ENCODE measurements around the gene FXYD1. TPM values are rescaled to one million over a fixed set of nuclear protein-coding genes. Genes with fewer than 3 reads are reported as not detected.

FXYD1 gene
- total and polyA plus RNA-seq, 2 experiments from 2014 or later, result 0.43 to 1.2 TPM

GRCh38 chr19:35116072-35116801 lies 22.4 kb upstream of the FXYD1 start:
- no peaks in the 10 kb centered on the region for H3K79me2 ChIP-seq (ENCODE audit: insufficient read depth)
- no peak overlapping the region for H3K4me2 ChIP-seq (ENCODE audit: unreplicated experiment)
- 71 to 76% methylated on average over 13 of the region's 13 CpGs for WGBS, 2 experiments (ENCODE audit: low coverage in 1 of 2, low lambda C conversion rate in 2 of 2, missing lambda C conversion rate in 2 of 2)
- H2AFZ ChIP-seq, result no peak overlapping the region
- TF ChIP-seq EZH2 (IDR thresholded peaks at IDR 0.05; ENCODE audit: insufficient read depth, poor library complexity, severe bottlenecking), result no peak
- no peak for TF ChIP-seq EZH2phosphoT487 (IDR thresholded peaks at IDR 0.05; ENCODE audit: insufficient read depth, low read depth)
- no peaks in the 10 kb centered on the region for H3F3A ChIP-seq (ENCODE audit: insufficient read depth)
- no peak overlapping the region for H3K4me3 ChIP-seq
- no peaks in the 10 kb centered on the region for H4K20me1 ChIP-seq (ENCODE audit: insufficient read depth)
- no peaks in the 10 kb centered on the region for H3K9me3 ChIP-seq (ENCODE audit: low read depth)
- H3K9me2 ChIP-seq (ENCODE audit: insufficient read depth), result no peaks in the 10 kb centered on the region
- in situ Hi-C loops (cut with MboI), result no loop called here
- no peaks in the 10 kb centered on the region for H3K36me3 ChIP-seq (ENCODE audit: low read depth)
- H3K9ac ChIP-seq, result no peak overlapping the region
- no peaks in the 10 kb centered on the region for H3K27me3 ChIP-seq (replicated peaks; ENCODE audit: insufficient read depth)
- peaks cover 9% of the 10 kb centered on the region; the same call in 1 of the 2 replicates for H3K4me1 ChIP-seq (ENCODE audit: insufficient read depth)
- DNase-seq, result no peak
- no peak overlapping the region for H3K27ac ChIP-seq

- H3K27me3 ChIP-seq (replicated peaks; ENCODE audit: insufficient read depth), result no peaks in the 10 kb centered on the region
- H3K4me1 ChIP-seq (ENCODE audit: insufficient read depth), result peaks cover 9% of the 10 kb centered on the region; the same call in 1 of the 2 replicates
- no peak overlapping the region for H2AFZ ChIP-seq
- H3K9ac ChIP-seq, result no peak overlapping the region
- no peaks in the 10 kb centered on the region for H3K79me2 ChIP-seq (ENCODE audit: insufficient read depth)
- no peak overlapping the region for H3K4me2 ChIP-seq (ENCODE audit: unreplicated experiment)
- TF ChIP-seq EZH2 (IDR thresholded peaks at IDR 0.05; ENCODE audit: insufficient read depth, poor library complexity, severe bottlenecking) (no peak), EZH2phosphoT487 (IDR thresholded peaks at IDR 0.05; ENCODE audit: insufficient read depth, low read depth) (no peak)
- H3K27ac ChIP-seq, result no peak overlapping the region
- no peaks in the 10 kb centered on the region for H3K9me2 ChIP-seq (ENCODE audit: insufficient read depth)
- H3K36me3 ChIP-seq (ENCODE audit: low read depth), result no peaks in the 10 kb centered on the region
- no peaks in the 10 kb centered on the region for H3K9me3 ChIP-seq (ENCODE audit: low read depth)
- in situ Hi-C loops (cut with MboI), result no loop called here
- 59 to 66% methylated on average over 8 of the region's 8 CpGs for WGBS, 2 experiments (ENCODE audit: low coverage in 1 of 2, low lambda C conversion rate in 2 of 2, missing lambda C conversion rate in 2 of 2)
- H3F3A ChIP-seq (ENCODE audit: insufficient read depth), result no peaks in the 10 kb centered on the region
- H4K20me1 ChIP-seq (ENCODE audit: insufficient read depth), result no peaks in the 10 kb centered on the region
- H3K4me3 ChIP-seq, result no peak overlapping the region
- DNase-seq, result no peak
Measured at GRCh38 chr19:35117116-35117515, 21.5 kb upstream of the FXYD1 start.

DNA sequence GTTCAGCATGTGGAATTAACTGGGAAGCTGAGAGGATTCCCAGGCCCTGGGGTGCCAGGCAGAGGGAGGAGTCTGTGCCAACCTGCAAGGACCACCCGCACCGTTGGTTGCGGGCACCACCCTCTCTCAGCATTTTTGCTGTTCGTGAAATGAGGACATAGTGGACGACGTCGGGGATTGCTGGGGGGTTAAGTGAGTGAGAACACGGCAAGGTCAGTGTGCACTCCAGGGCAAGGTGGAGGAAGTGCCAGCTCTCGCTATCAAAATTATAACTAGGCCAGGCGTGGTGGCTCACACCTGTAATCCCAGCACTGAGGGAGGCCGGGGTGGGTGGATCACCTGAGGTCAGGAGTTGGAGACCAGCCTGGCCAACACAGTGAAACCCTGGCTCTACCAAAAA lies 20.8 kb upstream of the FXYD1 start:
- no peak overlapping the region for H3K4me3 ChIP-seq
- H4K20me1 ChIP-seq (ENCODE audit: insufficient read depth), result no peaks in the 10 kb centered on the region
- H3K9me3 ChIP-seq (ENCODE audit: low read depth), result no peaks in the 10 kb centered on the region
- no peak overlapping the region for H3K27ac ChIP-seq
- H3K4me1 ChIP-seq (ENCODE audit: insufficient read depth), result peaks cover 9% of the 10 kb centered on the region; the same call in 1 of the 2 replicates
- no peak for DNase-seq
- H3K79me2 ChIP-seq (ENCODE audit: insufficient read depth), result no peaks in the 10 kb centered on the region
- H3K9ac ChIP-seq, result no peak overlapping the region
- H3F3A ChIP-seq (ENCODE audit: insufficient read depth), result no peaks in the 10 kb centered on the region
- no peak overlapping the region for H2AFZ ChIP-seq
- TF ChIP-seq EZH2 (IDR thresholded peaks at IDR 0.05; ENCODE audit: insufficient read depth, poor library complexity, severe bottlenecking) (no peak), EZH2phosphoT487 (IDR thresholded peaks at IDR 0.05; ENCODE audit: insufficient read depth, low read depth) (no peak)
- H3K27me3 ChIP-seq (replicated peaks; ENCODE audit: insufficient read depth), result no peaks in the 10 kb centered on the region
- no peaks in the 10 kb centered on the region for H3K9me2 ChIP-seq (ENCODE audit: insufficient read depth)
- H3K4me2 ChIP-seq (ENCODE audit: unreplicated experiment), result no peak overlapping the region
- H3K36me3 ChIP-seq (ENCODE audit: low read depth), result no peaks in the 10 kb centered on the region
- in situ Hi-C loops (cut with MboI), result no loop called here
- WGBS, 2 experiments (ENCODE audit: low coverage in 1 of 2, low lambda C conversion rate in 2 of 2, missing lambda C conversion rate in 2 of 2), result 78 to 79% methylated on average over 11 of the region's 11 CpGs

- no peak for DNase-seq
- Histone ChIP-seq H3K9me2 (ENCODE audit: insufficient read depth) (no peaks in the 10 kb centered on the region), H3K4me3 (no peak overlapping the region), H3K9ac (no peak overlapping the region), H3K27ac (no peak overlapping the region), H3K4me2 (ENCODE audit: unreplicated experiment) (no peak overlapping the region), H2AFZ (no peak overlapping the region), H3K79me2 (ENCODE audit: insufficient read depth) (no peaks in the 10 kb centered on the region), H3F3A (ENCODE audit: insufficient read depth) (no peaks in the 10 kb centered on the region), H4K20me1 (ENCODE audit: insufficient read depth) (no peaks in the 10 kb centered on the region), H3K4me1 (ENCODE audit: insufficient read depth) (peaks cover 14% of the 10 kb centered on the region), H3K9me3 (ENCODE audit: low read depth) (no peaks in the 10 kb centered on the region), H3K27me3 (replicated peaks; ENCODE audit: insufficient read depth) (no peaks in the 10 kb centered on the region), H3K36me3 (ENCODE audit: low read depth) (no peaks in the 10 kb centered on the region)
- 78 to 86% methylated on average over 9 to 13 of the region's 13 CpGs for WGBS, 2 experiments (ENCODE audit: low coverage in 1 of 2, low lambda C conversion rate in 2 of 2, missing lambda C conversion rate in 2 of 2)
- in situ Hi-C loops (cut with MboI), result no loop called here
- no peak for TF ChIP-seq EZH2phosphoT487 (IDR thresholded peaks at IDR 0.05; ENCODE audit: insufficient read depth, low read depth)
- no peak for TF ChIP-seq EZH2 (IDR thresholded peaks at IDR 0.05; ENCODE audit: insufficient read depth, poor library complexity, severe bottlenecking)
Measured at GRCh38 chr19:35118268-35119020, 20.2 kb upstream of the FXYD1 start.

Data from GM23248 (cell line).